ENCODE results near the gene RASSF1. TPM values are rescaled to one million over a fixed set of nuclear protein-coding genes. Genes with fewer than 3 reads are reported as not detected.

The RASSF1 gene
- total and polyA plus RNA-seq, 2 of the 13 experiments (the other 11 are each of a cell fraction or from before 2014, with no cell fraction given), result 10.2 to 27.5 TPM

- TF ChIP-seq ZHX2 (IDR thresholded peaks at IDR 0.05; ENCODE audit: low read depth), result peak; percentile 93
- TF ChIP-seq ZHX2 (CRISPR knock-in tag; IDR thresholded peaks at IDR 0.05; ENCODE audit: borderline replicate concordance), result no peak
- peak; percentile 76 for TF ChIP-seq MAX (IDR thresholded peaks at IDR 0.05)
- no peak for TF ChIP-seq FOXM1 (CRISPR knock-in tag; IDR thresholded peaks at IDR 0.05)
- no peak for TF ChIP-seq SMARCC2 (IDR thresholded peaks at IDR 0.05)
- peak; percentile 29; the same call in 1 of the 2 replicates for TF ChIP-seq EED (CRISPR knock-in tag; IDR thresholded peaks at IDR 0.05)
- TF ChIP-seq ZBTB10 (CRISPR knock-in tag; IDR thresholded peaks at IDR 0.05; ENCODE audit: borderline replicate concordance), result no peak
- TF ChIP-seq MTA1 (CRISPR knock-in tag; IDR thresholded peaks at IDR 0.05; ENCODE audit: borderline replicate concordance), result peak; percentile 26; the same call in 1 of the 2 replicates
- TF ChIP-seq NR2F1 (CRISPR knock-in tag; IDR thresholded peaks at IDR 0.05), result 0 out of 4 replicates have a peak, but pooled peaks of 1 of the 2 experiments have one; percentile 16
- peak; percentile 45; the same call in 1 of the 2 replicates for TF ChIP-seq RFXAP (CRISPR knock-in tag; IDR thresholded peaks at IDR 0.05; ENCODE audit: borderline replicate concordance)
- TF ChIP-seq KDM5B (CRISPR knock-in tag; IDR thresholded peaks at IDR 0.05; ENCODE audit: borderline replicate concordance), result peak; percentile 82; the same call in 1 of the 2 replicates
- peak; percentile 80; the same call in 1 of the 2 replicates for TF ChIP-seq TBX2 (CRISPR knock-in tag; IDR thresholded peaks at IDR 0.05; ENCODE audit: borderline replicate concordance)
- TF ChIP-seq CC2D1A (CRISPR knock-in tag; IDR thresholded peaks at IDR 0.05), result no peak
- peak; percentile 94 for TF ChIP-seq CREB1 (IDR thresholded peaks at IDR 0.05)
- TF ChIP-seq CREB1 (CRISPR knock-in tag; IDR thresholded peaks at IDR 0.05), result peak; percentile 96
- 0 out of 2 replicates have a peak, but pooled peaks have one; percentile 25 for TF ChIP-seq THRA (CRISPR knock-in tag; IDR thresholded peaks at IDR 0.05; ENCODE audit: borderline replicate concordance)
- TF ChIP-seq GABPA (IDR thresholded peaks at IDR 0.05; ENCODE audit: low read depth, low read length), result no peak
- TF ChIP-seq GABPA (CRISPR knock-in tag; IDR thresholded peaks at IDR 0.05; ENCODE audit: low read depth), result peak; percentile 83
Observed at GRCh38 chr3:50292159-50293078, 48.2 kb downstream of the RASSF1 start, which contains the start of gene IFRD2 (continued).
